ENCODE measurements around the gene SET. TPM values are rescaled to one million over a fixed set of nuclear protein-coding genes. Genes with fewer than 3 reads are reported as not detected.

Gene SET
- polyA plus RNA-seq, 1 of the 3 experiments (the other 2 are of a cell fraction), result 64.6 TPM

DNA sequence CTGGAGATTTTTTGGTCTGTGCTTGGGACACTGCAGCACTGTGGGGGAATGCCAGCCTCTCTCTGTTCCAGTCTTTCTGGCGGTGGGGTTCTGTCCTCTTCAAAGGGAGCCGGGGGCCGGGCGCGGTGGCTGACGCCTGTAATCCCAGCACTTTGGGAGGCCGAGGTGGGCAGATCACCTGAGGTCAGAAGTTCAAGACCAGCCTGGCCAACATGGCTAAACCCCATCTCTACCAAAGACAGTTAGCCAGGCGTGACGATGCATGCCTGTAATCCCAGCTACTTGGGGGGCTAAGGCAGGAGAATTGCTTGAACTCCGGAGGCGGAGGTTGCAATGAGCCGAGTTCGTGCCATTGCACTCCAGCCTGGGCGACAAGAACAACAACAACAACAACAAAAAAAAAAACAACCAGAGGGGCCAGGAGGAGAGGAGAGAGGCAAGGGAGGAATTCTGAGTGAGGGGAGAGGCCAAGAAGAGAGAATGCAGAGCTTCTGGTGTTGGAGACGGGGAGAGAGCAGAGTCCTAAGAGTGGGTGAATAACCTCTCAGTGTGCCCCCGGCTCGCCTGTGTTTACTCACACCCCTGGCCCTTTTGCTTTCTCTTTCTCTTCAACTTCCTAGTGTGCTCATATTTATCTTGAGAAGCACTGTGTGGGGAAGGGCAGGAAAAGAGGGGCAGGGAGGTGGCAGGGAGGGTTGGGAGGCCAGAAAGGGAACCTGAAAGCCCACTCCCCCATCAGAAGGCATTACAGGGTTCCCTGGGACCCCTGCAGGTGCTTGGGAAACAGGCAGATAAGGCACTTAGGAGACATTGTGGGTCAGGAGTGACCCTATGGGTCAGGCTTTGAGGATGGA, 3.2 kb upstream of the SET start:
- Histone ChIP-seq H2AFZ (ENCODE audit: low read depth) (no peak overlapping the region; the same call in 1 of the 2 replicates), H3K79me2 (ENCODE audit: insufficient read depth) (peaks cover 9% of the 10 kb centered on the region), H3K9me3 (no peaks in the 10 kb centered on the region), H3K4me2 (no peak overlapping the region), H3K4me3 (ENCODE audit: low read depth in 2 of 2, low read length in 1 of 2) (no peak overlapping the region), H4K20me1 (ENCODE audit: insufficient read depth) (peaks cover 8% of the 10 kb centered on the region), H3K4me1 (ENCODE audit: control insufficient read depth in 1 of 2, insufficient read depth in 2 of 2, low read depth in 1 of 2, low read length in 1 of 2) (peaks cover 0 to 4% of the 10 kb centered on the region in 2 experiments; a peak in 1 of 4 replicates), H3F3A (replicated peaks; ENCODE audit: insufficient read depth) (peaks cover 2% of the 10 kb centered on the region), H3K9me2 (no peaks in the 10 kb centered on the region), H3K9ac (no peak overlapping the region), H3K27me3 (ENCODE audit: insufficient read depth) (no peaks in the 10 kb centered on the region), H3K27ac (ENCODE audit: low read depth in 2 of 2, low read length in 1 of 2) (no peak overlapping the region), H3K36me3 (replicated peaks in 1 of 2; ENCODE audit: control insufficient read depth in 1 of 2, insufficient read depth in 2 of 2, low read length in 1 of 2) (peaks cover 0 to 7% of the 10 kb centered on the region in 2 experiments)
- ChIA-PET POLR2A (no interaction called here), CTCF (interaction anchor here (1.3 to 9.1 kb wide), 2 partner anchors 17 to 47 kb away, joined by 4 to 64 read pairs; partner anchors contain the start of gene PKN3)
- no peak for DNase-seq
- WGBS (ENCODE audit: low lambda C conversion rate), result 81% methylated on average over 11 of the region's 17 CpGs
- TF ChIP-seq ZBTB33 (IDR thresholded peaks at IDR 0.05; ENCODE audit: borderline replicate concordance, low read depth), result no peak
- TF ChIP-seq GABPA (IDR thresholded peaks at IDR 0.05; ENCODE audit: low read depth), result no peak
- no peak for TF ChIP-seq NFIC (IDR thresholded peaks at IDR 0.05; ENCODE audit: borderline replicate concordance)
- TF ChIP-seq POLR2AphosphoS5 (IDR thresholded peaks at IDR 0.05; ENCODE audit: low read depth, low read length), result no peak
- TF ChIP-seq, protein P1, sequence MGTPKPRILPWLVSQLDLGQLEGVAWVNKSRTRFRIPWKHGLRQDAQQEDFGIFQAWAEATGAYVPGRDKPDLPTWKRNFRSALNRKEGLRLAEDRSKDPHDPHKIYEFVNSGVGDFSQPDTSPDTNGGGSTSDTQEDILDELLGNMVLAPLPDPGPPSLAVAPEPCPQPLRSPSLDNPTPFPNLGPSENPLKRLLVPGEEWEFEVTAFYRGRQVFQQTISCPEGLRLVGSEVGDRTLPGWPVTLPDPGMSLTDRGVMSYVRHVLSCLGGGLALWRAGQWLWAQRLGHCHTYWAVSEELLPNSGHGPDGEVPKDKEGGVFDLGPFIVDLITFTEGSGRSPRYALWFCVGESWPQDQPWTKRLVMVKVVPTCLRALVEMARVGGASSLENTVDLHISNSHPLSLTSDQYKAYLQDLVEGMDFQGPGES (IDR thresholded peaks at IDR 0.05; ENCODE audit: low read depth, low read length), result no peak

GRCh38 chr9:128687453-128687852, 1.6 kb upstream of the SET start:
- POLR2A ChIA-PET, result no interaction called here
- no peak overlapping the region for H2AFZ ChIP-seq (ENCODE audit: low read depth)
- no peaks in the 10 kb centered on the region for H3K9me3 ChIP-seq
- CTCF ChIA-PET, result interaction anchor here (9.1 kb wide), 1 partner anchor 16 kb away, joined by 64 read pairs; the partner anchor contains the start of gene PKN3
- DNase-seq, result no peak
- H3K4me3 ChIP-seq (ENCODE audit: low read depth in 2 of 2, low read length in 1 of 2), result no peak overlapping the region
- H3K9me2 ChIP-seq, result no peaks in the 10 kb centered on the region
- TF ChIP-seq MXI1 (IDR thresholded peaks at IDR 0.05; ENCODE audit: low read depth, low read length), result no peak
- no peak for TF ChIP-seq EZH2phosphoT487 (IDR thresholded peaks at IDR 0.05; ENCODE audit: borderline replicate concordance, low read depth)
- TF ChIP-seq EP300 (IDR thresholded peaks at IDR 0.05; ENCODE audit: borderline replicate concordance in 1 of 2, low read depth in 1 of 2, low read length in 1 of 2), result no peak
- no peak for TF ChIP-seq RCOR1 (IDR thresholded peaks at IDR 0.05; ENCODE audit: low read length)
- no peak for TF ChIP-seq MEF2A (IDR thresholded peaks at IDR 0.05; ENCODE audit: borderline replicate concordance, low read depth)
- TF ChIP-seq, protein P2, sequence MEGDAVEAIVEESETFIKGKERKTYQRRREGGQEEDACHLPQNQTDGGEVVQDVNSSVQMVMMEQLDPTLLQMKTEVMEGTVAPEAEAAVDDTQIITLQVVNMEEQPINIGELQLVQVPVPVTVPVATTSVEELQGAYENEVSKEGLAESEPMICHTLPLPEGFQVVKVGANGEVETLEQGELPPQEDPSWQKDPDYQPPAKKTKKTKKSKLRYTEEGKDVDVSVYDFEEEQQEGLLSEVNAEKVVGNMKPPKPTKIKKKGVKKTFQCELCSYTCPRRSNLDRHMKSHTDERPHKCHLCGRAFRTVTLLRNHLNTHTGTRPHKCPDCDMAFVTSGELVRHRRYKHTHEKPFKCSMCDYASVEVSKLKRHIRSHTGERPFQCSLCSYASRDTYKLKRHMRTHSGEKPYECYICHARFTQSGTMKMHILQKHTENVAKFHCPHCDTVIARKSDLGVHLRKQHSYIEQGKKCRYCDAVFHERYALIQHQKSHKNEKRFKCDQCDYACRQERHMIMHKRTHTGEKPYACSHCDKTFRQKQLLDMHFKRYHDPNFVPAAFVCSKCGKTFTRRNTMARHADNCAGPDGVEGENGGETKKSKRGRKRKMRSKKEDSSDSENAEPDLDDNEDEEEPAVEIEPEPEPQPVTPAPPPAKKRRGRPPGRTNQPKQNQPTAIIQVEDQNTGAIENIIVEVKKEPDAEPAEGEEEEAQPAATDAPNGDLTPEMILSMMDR (IDR thresholded peaks at IDR 0.05), result no peak
- TF ChIP-seq JUND (IDR thresholded peaks at IDR 0.05), result no peak
- no peak for TF ChIP-seq RAD21 (IDR thresholded peaks at IDR 0.05; ENCODE audit: low read length)
- TF ChIP-seq ZBTB33 (IDR thresholded peaks at IDR 0.05; ENCODE audit: borderline replicate concordance, low read depth), result no peak
- no peak for TF ChIP-seq YY1 (IDR thresholded peaks at IDR 0.05; ENCODE audit: low read depth)
- TF ChIP-seq FOXJ3 (CRISPR knock-in tag; IDR thresholded peaks at IDR 0.05), result no peak
- TF ChIP-seq NFIC (IDR thresholded peaks at IDR 0.05; ENCODE audit: borderline replicate concordance), result no peak
- TF ChIP-seq, protein P3, sequence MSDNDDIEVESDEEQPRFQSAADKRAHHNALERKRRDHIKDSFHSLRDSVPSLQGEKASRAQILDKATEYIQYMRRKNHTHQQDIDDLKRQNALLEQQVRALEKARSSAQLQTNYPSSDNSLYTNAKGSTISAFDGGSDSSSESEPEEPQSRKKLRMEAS (IDR thresholded peaks at IDR 0.05; ENCODE audit: low read depth), result no peak
- no peak for TF ChIP-seq ELF1 (IDR thresholded peaks at IDR 0.05)
- no peak for TF ChIP-seq CHD2 (IDR thresholded peaks at IDR 0.05; ENCODE audit: low read length, partially characterized antibody)
- TF ChIP-seq RFX5 (IDR thresholded peaks at IDR 0.05; ENCODE audit: low read length), result no peak
- H3K27me3 ChIP-seq (ENCODE audit: insufficient read depth), result no peaks in the 10 kb centered on the region
- H3K27ac ChIP-seq (ENCODE audit: low read depth in 2 of 2, low read length in 1 of 2), result no peak overlapping the region
- peaks cover 14 to 23% of the 10 kb centered on the region in 2 experiments for H3K36me3 ChIP-seq (replicated peaks in 1 of 2; ENCODE audit: control insufficient read depth in 1 of 2, insufficient read depth in 2 of 2, low read length in 1 of 2)
- peaks cover 7% of the 10 kb centered on the region for H3F3A ChIP-seq (replicated peaks; ENCODE audit: insufficient read depth)
- H3K4me1 ChIP-seq (ENCODE audit: control insufficient read depth in 1 of 2, insufficient read depth in 2 of 2, low read depth in 1 of 2, low read length in 1 of 2), result peaks cover 3 to 6% of the 10 kb centered on the region in 2 experiments; a peak in 2 of 4 replicates
- no peak overlapping the region for H3K9ac ChIP-seq
- peaks cover 24% of the 10 kb centered on the region for H4K20me1 ChIP-seq (ENCODE audit: insufficient read depth)
- 96% methylated on average over 4 of the region's 4 CpGs for WGBS (ENCODE audit: low lambda C conversion rate)
- H3K4me2 ChIP-seq, result no peak overlapping the region
- H3K79me2 ChIP-seq (ENCODE audit: insufficient read depth), result peaks cover 25% of the 10 kb centered on the region

Measured in SK-N-SH (cell line).